Heart right ventricle (tissue), 16 donors: ENCODE measurements around the gene STX7. TPM values are rescaled to one million over a fixed set of nuclear protein-coding genes. Genes with fewer than 3 reads are reported as not detected.

Experiments
- ATAC-seq, 8 donors: fragments of 200-7000 bp; cut with Tn5 transposase; one replicate each; pipeline ENCODE4 v1.9.1; 2020; ENCODE audit warnings: mild to moderate bottlenecking in 8 of 8, moderate library complexity in 8 of 8, moderate number of reproducible peaks in 1 of 8
- DNase-seq, 2 donors: peaks; one replicate each; pipeline ENCODE4 v3.0.0-alpha.2; 2020
- H3K27ac ChIP-seq, 10 donors: fragments of 200-600 bp; sonication (generic) in 2 of 10; one replicate each; pipeline versions ENCODE4 v1.5.0 to v1.8.0; 2020 to 2022; ENCODE audit warnings: mild to moderate bottlenecking in 3 of 10
- H3K27me3 ChIP-seq, 7 donors: fragments of 200-600 bp; one replicate each; pipeline ENCODE4 v1.8.0; 2021 to 2022; ENCODE audit warnings: mild to moderate bottlenecking in 2 of 7
- H3K36me3 ChIP-seq, 9 donors: fragments of 200-600 bp; sonication (generic) in 1 of 9; one replicate each; pipeline versions ENCODE4 v1.5.0 to v1.8.0; 2020 to 2022; ENCODE audit warnings: mild to moderate bottlenecking in 2 of 9
- H3K4me1 ChIP-seq, 9 donors: fragments of 200-600 bp; sonication (generic) in 1 of 9; one replicate each; pipeline versions ENCODE4 v1.5.0 to v1.8.0; 2020 to 2022; ENCODE audit warnings: mild to moderate bottlenecking in 4 of 9
- H3K4me3 ChIP-seq, 10 donors: fragments of 200-600 bp; sonication (generic) in 2 of 10; one replicate each; pipeline versions ENCODE4 v1.5.0 to v1.8.0; 2020 to 2022; ENCODE audit warnings: mild to moderate bottlenecking in 7 of 10, moderate library complexity in 2 of 10
- H3K9me3 ChIP-seq, 11 donors: fragments of 200-600 bp in 10 of 11; sonication (generic) in 2 of 11; one replicate each; pipeline versions ENCODE4 v1.5.0 to v1.8.0; 2013 to 2022; ENCODE audit warnings: mild to moderate bottlenecking in 2 of 11, control low read depth in 1 of 11, moderate library complexity in 1 of 11
- WGBS, 2 donors: extraction: QIAGEN DNeasy Blood & Tissue Kit; methylation state at CpG; one replicate each; pipeline ENCODE4 v1.1.7; 2013; ENCODE audit warnings: inconsistent platforms in 1 of 2; 5-methylcytosine and 5-hydroxymethylcytosine counted together
- intact Hi-C, 10 donors: fragments of 100-400 bp; cut with DNase I; formaldehyde crosslinking; loops; one replicate each; pipeline versions ENCODE4 v1.11.1 to v1.14.2; 2022
- polyA plus RNA-seq, 2 donors: library from polyadenylated mRNA; stranded (reverse); fragments of 200-250 nt; gene quantifications; one replicate each; pipeline ENCODE4 v1.2.3, GENCODE V29; 2013
- total RNA-seq, 10 donors: library from RNA; stranded (reverse); fragmentation: NEBNext Ultra II Directional in 3 of 10; extraction: Animal tissue kit (Norgen Biotek cat#: 25700) in 3 of 10; gene quantifications; one replicate each; pipeline versions ENCODE4 v1.2.1 to v1.2.4, GENCODE V29; 2021 to 2023
- TF ChIP-seq, protein P1 (sequence below), 9 donors: fragments of 200-600 bp; sonication (generic) in 2 of 9; IDR thresholded peaks; one replicate each; pipeline versions ENCODE4 v1.5.0 to v1.8.0; 2021 to 2022; ENCODE audit warnings: antibody characterized with exemption in 9 of 9, mild to moderate bottlenecking in 5 of 9, moderate library complexity in 1 of 9
- donor health status: Arrhythmogenic right ventricular cardiomyopathy.
- donor health status: ischemic (EF 13 %, LVEDD 7.1; RV severe dilation, severe dysfunction).
- donor health status: healthy with polysubstance abuse.
- donor health status: DM: no; HTN: yes; CAD: no.
- donor health status: DM: no; HTN: no; CAD: no.
- donor health status: ischemic (EF 25% LVEDD 6.9; RV normal size, moderate dysfunction).
- donor health status: ischemic (EF 25% LVEDD 5.7; RV mildly dilated, moderate dysfunction).
- donor health status: healthy.
- donor health status: DM: yes; HTN: yes; CAD: no.
- donor health status: Ischemic cardiomyopathy.
- donor health status: ischemic (EF 35%, LVEDD 5.7; RV mildly dilated, moderate dysfunction).
- donor health status: nonischemic (EF 11% LVEDD 7.7; RV severe dilation, severe dysfunction).
- donor health status: DM: yes; HTN: yes; CAD: no.
- donor health status: PGD.
- donor health status: ischemic (EF 29% LVEDD 5.4; RV normal size, mild dysfunction).
- donor health status: nonischemic (EF 23%, LVEDD 6.1; RV moderate dilation, normal function).

Gene STX7
- total and polyA plus RNA-seq, 12 donors, result 6.4 to 71.4 (median 59.3) TPM

DNA sequence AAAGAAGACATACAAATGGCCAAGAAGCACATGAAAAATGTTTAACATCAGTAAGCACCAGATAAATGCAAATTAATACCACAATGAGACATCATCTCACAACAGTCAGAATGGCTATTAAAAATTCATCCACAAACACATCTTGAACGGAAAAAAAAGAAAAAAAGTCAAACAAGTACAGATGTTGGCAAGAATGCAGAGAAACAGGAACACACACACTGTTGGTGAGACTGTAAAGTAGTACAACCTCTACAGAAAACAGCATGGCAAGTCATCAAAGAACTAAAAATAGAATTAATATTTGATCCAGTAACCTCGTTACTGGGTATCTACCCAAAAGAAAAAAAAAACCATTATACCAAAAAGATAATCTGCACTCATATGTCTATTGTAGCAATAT is 6.5 kb downstream of the STX7 start:
- Histone ChIP-seq H3K27me3 (no peaks in the 10 kb centered on the region), H3K4me1 (peaks cover 5 to 70% (median 58%) of the 10 kb centered on the region in 9 donors), H3K36me3 (peaks cover 0 to 32% (median 17%) of the 10 kb centered on the region in 9 donors), H3K27ac (no peak overlapping the region), H3K9me3 (no peaks in the 10 kb centered on the region), H3K4me3 (no peak overlapping the region)
- no peak for DNase-seq
- ATAC-seq, result no peak
- intact Hi-C loops, result no loop called here
- TF ChIP-seq, protein P1, sequence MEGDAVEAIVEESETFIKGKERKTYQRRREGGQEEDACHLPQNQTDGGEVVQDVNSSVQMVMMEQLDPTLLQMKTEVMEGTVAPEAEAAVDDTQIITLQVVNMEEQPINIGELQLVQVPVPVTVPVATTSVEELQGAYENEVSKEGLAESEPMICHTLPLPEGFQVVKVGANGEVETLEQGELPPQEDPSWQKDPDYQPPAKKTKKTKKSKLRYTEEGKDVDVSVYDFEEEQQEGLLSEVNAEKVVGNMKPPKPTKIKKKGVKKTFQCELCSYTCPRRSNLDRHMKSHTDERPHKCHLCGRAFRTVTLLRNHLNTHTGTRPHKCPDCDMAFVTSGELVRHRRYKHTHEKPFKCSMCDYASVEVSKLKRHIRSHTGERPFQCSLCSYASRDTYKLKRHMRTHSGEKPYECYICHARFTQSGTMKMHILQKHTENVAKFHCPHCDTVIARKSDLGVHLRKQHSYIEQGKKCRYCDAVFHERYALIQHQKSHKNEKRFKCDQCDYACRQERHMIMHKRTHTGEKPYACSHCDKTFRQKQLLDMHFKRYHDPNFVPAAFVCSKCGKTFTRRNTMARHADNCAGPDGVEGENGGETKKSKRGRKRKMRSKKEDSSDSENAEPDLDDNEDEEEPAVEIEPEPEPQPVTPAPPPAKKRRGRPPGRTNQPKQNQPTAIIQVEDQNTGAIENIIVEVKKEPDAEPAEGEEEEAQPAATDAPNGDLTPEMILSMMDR (IDR thresholded peaks at IDR 0.05), result no peak
- 52 to 56% methylated on average over 2 of the region's 2 CpGs for WGBS, 2 donors

GRCh38 chr6:132505158-132505557 is 7.8 kb downstream of the STX7 start:
- no peak for DNase-seq
- ATAC-seq, result peak in 2 of 8 donors; percentile 16 to 52
- no peak overlapping the region for H3K4me3 ChIP-seq
- no peak overlapping the region for H3K27ac ChIP-seq
- intact Hi-C loops, result loop anchor here in 1 of 10 donors (2.0 kb wide), 1 partner anchor 14 kb away; no protein-coding TSS in a partner anchor
- TF ChIP-seq, protein P1 (IDR thresholded peaks at IDR 0.05), result no peak
- WGBS, 2 donors, result 71 to 75% methylated on average over 1 of the region's 1 CpG
- no peaks in the 10 kb centered on the region for H3K9me3 ChIP-seq
- peaks cover 5 to 62% (median 45%) of the 10 kb centered on the region in 9 donors for H3K4me1 ChIP-seq
- H3K27me3 ChIP-seq, result no peaks in the 10 kb centered on the region
- peaks cover 0 to 41% (median 28%) of the 10 kb centered on the region in 9 donors for H3K36me3 ChIP-seq

DNA sequence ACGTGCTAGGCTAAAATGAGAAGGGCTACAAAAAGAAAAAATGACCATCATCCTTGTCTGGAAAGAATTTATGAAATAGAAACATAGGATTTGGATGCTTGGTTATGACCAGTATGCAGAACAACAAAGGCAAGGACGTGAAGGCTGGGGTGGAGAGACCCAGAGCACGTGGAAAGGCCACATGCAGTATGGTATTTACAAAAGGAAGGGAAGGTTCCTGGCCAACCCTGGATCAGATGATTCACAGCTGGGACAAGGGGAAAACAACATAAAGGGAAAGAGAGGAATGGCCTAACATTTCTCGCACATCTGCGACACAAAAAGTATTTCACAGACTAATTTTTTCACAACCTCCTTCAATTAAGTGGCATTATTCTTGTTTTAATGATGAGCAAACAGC is 8.2 kb downstream of the STX7 start:
- Histone ChIP-seq H3K4me1 (peaks cover 5 to 63% (median 46%) of the 10 kb centered on the region in 9 donors), H3K4me3 (no peak overlapping the region), H3K27me3 (no peaks in the 10 kb centered on the region), H3K27ac (no peak overlapping the region), H3K36me3 (peaks cover 0 to 45% (median 28%) of the 10 kb centered on the region in 9 donors), H3K9me3 (no peaks in the 10 kb centered on the region)
- ATAC-seq, result peak in 5 of 8 donors; percentile 42 to 80 (median 50)
- intact Hi-C loops, result loop anchor here in 1 of 10 donors (2.0 kb wide), 1 partner anchor 14 kb away; no protein-coding TSS in a partner anchor
- DNase-seq, result no peak
- TF ChIP-seq, protein P1 (IDR thresholded peaks at IDR 0.05), result no peak
- 72 to 81% methylated on average over 5 of the region's 5 CpGs for WGBS, 2 donors

DNA sequence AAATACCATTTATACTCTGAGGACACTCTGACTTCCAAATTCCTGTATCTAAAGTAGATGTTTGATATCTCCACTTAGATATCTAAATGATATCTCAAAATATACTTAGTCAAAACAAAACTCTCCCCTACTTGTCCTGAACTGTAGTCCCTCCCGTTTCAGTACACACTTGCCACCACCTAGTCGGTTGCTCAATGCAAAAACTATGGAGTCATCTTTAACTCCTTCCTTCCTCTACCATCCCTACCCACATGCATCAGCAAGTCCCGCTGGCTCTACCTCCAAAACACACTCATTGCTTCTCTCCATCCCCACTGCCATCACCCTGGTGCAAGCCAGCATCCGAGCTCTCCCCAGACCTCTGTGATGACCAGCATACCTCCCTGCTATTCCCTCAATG is 13.2 kb downstream of the STX7 start:
- intact Hi-C loops, result no loop called here
- WGBS, 2 donors, result 65% methylated on average over 4 of the region's 4 CpGs
- no peak overlapping the region for H3K4me3 ChIP-seq
- DNase-seq, result no peak
- H3K4me1 ChIP-seq, result peaks cover 1 to 56% (median 35%) of the 10 kb centered on the region in 9 donors
- peak overlapping the region in 1 of 10 donors; percentile 31 for H3K27ac ChIP-seq
- no peaks in the 10 kb centered on the region for H3K9me3 ChIP-seq
- H3K27me3 ChIP-seq, result no peaks in the 10 kb centered on the region
- peaks cover 0 to 72% (median 37%) of the 10 kb centered on the region in 9 donors for H3K36me3 ChIP-seq
- ATAC-seq, result peak in 1 of 8 donors; percentile 59
- TF ChIP-seq, protein P1 (IDR thresholded peaks at IDR 0.05), result no peak
